ENCODE measurements around the gene CLC.

- TF ChIP-seq NANOG (IDR thresholded peaks at IDR 0.05; ENCODE audit: insufficient read depth, low read depth, low read length, poor library complexity, severe bottlenecking) (no peak), POLR2AphosphoS5 (IDR thresholded peaks at IDR 0.05; ENCODE audit: low read depth, low read length) (no peak)
- TF ChIP-seq, protein P1, sequence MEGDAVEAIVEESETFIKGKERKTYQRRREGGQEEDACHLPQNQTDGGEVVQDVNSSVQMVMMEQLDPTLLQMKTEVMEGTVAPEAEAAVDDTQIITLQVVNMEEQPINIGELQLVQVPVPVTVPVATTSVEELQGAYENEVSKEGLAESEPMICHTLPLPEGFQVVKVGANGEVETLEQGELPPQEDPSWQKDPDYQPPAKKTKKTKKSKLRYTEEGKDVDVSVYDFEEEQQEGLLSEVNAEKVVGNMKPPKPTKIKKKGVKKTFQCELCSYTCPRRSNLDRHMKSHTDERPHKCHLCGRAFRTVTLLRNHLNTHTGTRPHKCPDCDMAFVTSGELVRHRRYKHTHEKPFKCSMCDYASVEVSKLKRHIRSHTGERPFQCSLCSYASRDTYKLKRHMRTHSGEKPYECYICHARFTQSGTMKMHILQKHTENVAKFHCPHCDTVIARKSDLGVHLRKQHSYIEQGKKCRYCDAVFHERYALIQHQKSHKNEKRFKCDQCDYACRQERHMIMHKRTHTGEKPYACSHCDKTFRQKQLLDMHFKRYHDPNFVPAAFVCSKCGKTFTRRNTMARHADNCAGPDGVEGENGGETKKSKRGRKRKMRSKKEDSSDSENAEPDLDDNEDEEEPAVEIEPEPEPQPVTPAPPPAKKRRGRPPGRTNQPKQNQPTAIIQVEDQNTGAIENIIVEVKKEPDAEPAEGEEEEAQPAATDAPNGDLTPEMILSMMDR (IDR thresholded peaks at IDR 0.05; ENCODE audit: control extremely low read depth in 1 of 3, insufficient read depth in 1 of 3, low read depth in 1 of 3, low read length in 3 of 3): no peak
Measured at GRCh38 chr19:39684267-39684666, 53.6 kb downstream of the CLC start.
